Endothelial cell (in vitro differentiated cells): Measurements from ENCODE around the gene CUEDC1. TPM values are rescaled to one million over a fixed set of nuclear protein-coding genes. Genes with fewer than 3 reads are reported as not detected.

ENCODE experiments used
- DNase-seq: peaks from one replicate; pipeline ENCODE4 v3.0.0; 2021; ENCODE audit warnings: low spot score
- H3K27ac Mint-ChIP-seq: one replicate; pipeline ENCODE4 v1.8.0; 2021; ENCODE audit warnings: mixed read lengths, inconsistent platforms; ENCODE audit not compliant: unreplicated experiment
- H3K27me3 Mint-ChIP-seq: one replicate; pipeline ENCODE4 v1.8.0; 2021; ENCODE audit warnings: mild to moderate bottlenecking, moderate library complexity, mixed read lengths, inconsistent platforms; ENCODE audit not compliant: unreplicated experiment
- H3K36me3 Mint-ChIP-seq: one replicate; pipeline ENCODE4 v1.8.0; 2021; ENCODE audit warnings: mild to moderate bottlenecking, low read depth, mixed read lengths, inconsistent platforms; ENCODE audit not compliant: unreplicated experiment
- H3K4me1 Mint-ChIP-seq: one replicate; pipeline ENCODE4 v1.8.0; 2021; ENCODE audit warnings: mild to moderate bottlenecking, mixed read lengths, inconsistent platforms; ENCODE audit not compliant: unreplicated experiment
- H3K4me3 Mint-ChIP-seq: one replicate; pipeline ENCODE4 v1.8.0; 2021; ENCODE audit warnings: mild to moderate bottlenecking, mixed read lengths, inconsistent platforms; ENCODE audit not compliant: unreplicated experiment
- H3K9me3 Mint-ChIP-seq: one replicate; pipeline ENCODE4 v1.8.0; 2021; ENCODE audit warnings: mixed read lengths, inconsistent platforms; ENCODE audit not compliant: unreplicated experiment
- CTCF ChIP-seq: fragments of 200-600 bp; sonication (generic); IDR thresholded peaks from one replicate; pipeline ENCODE4 v1.5.0; 2021; ENCODE audit warnings: antibody characterized with exemption; ENCODE audit not compliant: unreplicated experiment
- long read RNA-seq: library from polyadenylated mRNA; unstranded; transcript quantifications from one replicate; pipeline ENCODE4 v2.0.0, GENCODE V29; 2020; ENCODE audit not compliant: unreplicated experiment
- total RNA-seq: library from RNA; stranded (reverse); fragmentation: NEBNext Ultra II Directional; extraction: Animal tissue kit (Norgen Biotek cat#: 25700); gene quantifications from one replicate; pipeline ENCODE4 v1.2.1, GENCODE V29; 2021; ENCODE audit not compliant: unreplicated experiment

CUEDC1 gene, protein sequence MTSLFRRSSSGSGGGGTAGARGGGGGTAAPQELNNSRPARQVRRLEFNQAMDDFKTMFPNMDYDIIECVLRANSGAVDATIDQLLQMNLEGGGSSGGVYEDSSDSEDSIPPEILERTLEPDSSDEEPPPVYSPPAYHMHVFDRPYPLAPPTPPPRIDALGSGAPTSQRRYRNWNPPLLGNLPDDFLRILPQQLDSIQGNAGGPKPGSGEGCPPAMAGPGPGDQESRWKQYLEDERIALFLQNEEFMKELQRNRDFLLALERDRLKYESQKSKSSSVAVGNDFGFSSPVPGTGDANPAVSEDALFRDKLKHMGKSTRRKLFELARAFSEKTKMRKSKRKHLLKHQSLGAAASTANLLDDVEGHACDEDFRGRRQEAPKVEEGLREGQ
- total RNA-seq, result 13.3 TPM
- long read RNA-seq, partial matches to known transcripts, result 2 of 3 reads
- long read RNA-seq, other reads (novel, unspliced or antisense), result 0 of 3 reads

- H3K9me3 Mint-ChIP-seq, result no peaks in the 10 kb centered on the region
- H3K36me3 Mint-ChIP-seq, result no peaks in the 10 kb centered on the region
- H3K27me3 Mint-ChIP-seq, result peaks cover 19% of the 10 kb centered on the region
- TF ChIP-seq CTCF, result peak; percentile 34
- peak within 1 kb of the TSS; percentile 92 for H3K4me3 Mint-ChIP-seq
- H3K27ac Mint-ChIP-seq, result peak within 1 kb of the TSS; percentile 68
- peak; percentile 77 for DNase-seq
- H3K4me1 Mint-ChIP-seq, result peaks cover 26% of the 10 kb centered on the region
These were observed at the start of gene CUEDC1 for GRCh38 chr17:57955183-57955931. TSS of gene CUEDC1 (minus strand) at chr17:57955412. CDS start at chr17:57885564, 69,848 bp downstream.

GRCh38 chr17:58004060-58004459, 48.8 kb upstream of the CUEDC1 start:
- no peak for TF ChIP-seq CTCF
- Mint-ChIP-seq H3K36me3 (peaks cover 32% of the 10 kb centered on the region), H3K9me3 (no peaks in the 10 kb centered on the region), H3K27ac (no peak overlapping the region), H3K4me3 (no peak overlapping the region), H3K27me3 (peaks cover 14% of the 10 kb centered on the region), H3K4me1 (peaks cover 18% of the 10 kb centered on the region)
- DNase-seq, result no peak

DNA sequence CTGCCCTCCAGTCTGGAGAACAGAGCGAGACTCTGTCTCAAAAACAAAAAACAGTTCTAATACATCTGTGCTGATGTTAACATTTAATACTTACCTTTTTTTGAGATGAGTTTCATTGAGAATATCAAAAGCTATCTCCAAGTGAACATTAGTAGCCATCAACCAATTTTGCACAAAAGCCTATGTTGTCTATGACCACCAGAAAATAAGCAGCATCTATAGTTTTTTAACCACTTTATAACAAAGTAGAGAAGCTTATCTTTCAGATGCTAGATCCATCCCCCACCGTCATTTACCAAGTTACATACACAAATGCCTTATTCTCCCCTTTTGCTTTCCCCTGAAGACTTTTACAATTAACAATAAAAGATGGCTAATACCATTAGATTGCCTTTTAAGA, 47.8 kb upstream of the CUEDC1 start:
- Mint-ChIP-seq H3K27me3 (peaks cover 12% of the 10 kb centered on the region), H3K4me1 (peaks cover 18% of the 10 kb centered on the region), H3K36me3 (peaks cover 32% of the 10 kb centered on the region), H3K27ac (no peak overlapping the region), H3K4me3 (peak overlapping the region; percentile 25), H3K9me3 (no peaks in the 10 kb centered on the region)
- no peak for DNase-seq
- no peak for TF ChIP-seq CTCF

DNA sequence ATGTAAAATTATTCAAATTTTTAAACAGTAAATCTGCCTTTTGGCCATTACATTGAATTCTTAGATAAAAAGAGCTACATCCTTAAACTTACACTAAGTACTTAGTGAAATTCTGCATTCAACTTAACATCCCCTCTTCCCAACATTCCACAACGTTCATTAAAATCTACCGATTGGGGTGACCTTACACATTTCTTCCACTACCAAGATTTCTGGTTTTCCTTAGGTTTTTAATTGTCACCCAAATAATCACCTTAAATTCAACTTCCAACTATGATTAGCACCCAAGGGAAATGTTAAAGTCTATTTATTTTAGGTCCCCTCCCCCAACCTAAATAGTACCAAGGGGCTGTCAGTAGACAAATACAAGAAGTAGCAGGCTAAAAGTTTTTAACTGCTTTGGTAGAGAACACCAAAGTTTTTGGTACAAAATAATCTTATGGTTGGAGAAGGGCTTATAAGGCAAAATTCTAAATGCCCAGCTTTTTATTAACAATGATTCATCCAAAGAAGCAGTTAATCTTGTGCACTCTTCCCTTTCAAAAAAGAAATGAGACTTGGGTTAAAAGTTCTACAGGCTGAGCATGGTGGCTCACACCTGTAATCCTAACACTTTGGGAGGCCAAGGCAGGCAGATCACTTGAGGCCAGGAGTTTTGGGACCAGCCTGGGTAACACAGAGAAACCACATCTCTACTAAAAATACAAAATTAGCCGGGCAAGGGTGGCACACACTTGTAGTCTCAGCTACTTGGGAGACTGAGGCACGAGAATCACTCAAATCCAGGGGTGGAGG, 47.1 kb upstream of the CUEDC1 start:
- DNase-seq, result no peak
- no peak for TF ChIP-seq CTCF
- Mint-ChIP-seq H3K27me3 (peaks cover 6% of the 10 kb centered on the region), H3K27ac (no peak overlapping the region), H3K36me3 (peaks cover 32% of the 10 kb centered on the region), H3K9me3 (no peaks in the 10 kb centered on the region), H3K4me3 (peak overlapping the region; percentile 25), H3K4me1 (peaks cover 18% of the 10 kb centered on the region)
